ENCODE data around the gene PARD3.

DNA sequence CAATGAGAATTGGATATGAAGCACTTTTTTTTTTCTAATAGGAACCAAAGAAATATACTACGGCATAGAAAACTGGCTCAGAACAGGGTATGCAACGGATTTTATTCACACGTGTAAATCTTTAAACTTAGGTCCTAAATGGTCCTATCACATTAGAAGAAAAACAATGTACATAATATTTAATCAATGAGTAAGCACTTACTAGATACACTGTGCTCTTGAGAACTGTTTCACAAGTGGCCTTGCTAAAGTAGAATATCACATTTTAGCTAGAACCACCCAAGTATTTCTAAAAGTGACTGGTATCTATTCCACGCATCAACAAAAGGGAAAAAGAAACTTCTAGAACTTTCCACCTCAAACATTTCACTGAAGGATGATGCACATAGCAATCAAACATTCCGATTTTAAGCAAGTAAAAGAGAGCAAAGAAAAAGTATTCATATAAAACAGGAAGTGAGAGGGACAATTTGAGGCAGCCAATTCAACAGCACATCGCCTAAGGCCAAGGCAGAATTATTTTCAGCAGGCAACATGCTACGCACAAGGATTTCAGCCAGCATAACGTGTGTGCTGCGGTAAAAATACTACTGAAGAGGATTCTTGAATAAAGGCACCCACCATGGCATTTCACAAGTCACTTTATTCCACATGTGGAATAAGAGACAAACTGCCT lies 55.8 kb downstream of the PARD3 start:
- TF ChIP-seq, protein P1, sequence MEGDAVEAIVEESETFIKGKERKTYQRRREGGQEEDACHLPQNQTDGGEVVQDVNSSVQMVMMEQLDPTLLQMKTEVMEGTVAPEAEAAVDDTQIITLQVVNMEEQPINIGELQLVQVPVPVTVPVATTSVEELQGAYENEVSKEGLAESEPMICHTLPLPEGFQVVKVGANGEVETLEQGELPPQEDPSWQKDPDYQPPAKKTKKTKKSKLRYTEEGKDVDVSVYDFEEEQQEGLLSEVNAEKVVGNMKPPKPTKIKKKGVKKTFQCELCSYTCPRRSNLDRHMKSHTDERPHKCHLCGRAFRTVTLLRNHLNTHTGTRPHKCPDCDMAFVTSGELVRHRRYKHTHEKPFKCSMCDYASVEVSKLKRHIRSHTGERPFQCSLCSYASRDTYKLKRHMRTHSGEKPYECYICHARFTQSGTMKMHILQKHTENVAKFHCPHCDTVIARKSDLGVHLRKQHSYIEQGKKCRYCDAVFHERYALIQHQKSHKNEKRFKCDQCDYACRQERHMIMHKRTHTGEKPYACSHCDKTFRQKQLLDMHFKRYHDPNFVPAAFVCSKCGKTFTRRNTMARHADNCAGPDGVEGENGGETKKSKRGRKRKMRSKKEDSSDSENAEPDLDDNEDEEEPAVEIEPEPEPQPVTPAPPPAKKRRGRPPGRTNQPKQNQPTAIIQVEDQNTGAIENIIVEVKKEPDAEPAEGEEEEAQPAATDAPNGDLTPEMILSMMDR (IDR thresholded peaks at IDR 0.05): no peak
- TF ChIP-seq POLR2A (IDR thresholded peaks at IDR 0.05) (no peak), EP300 (IDR thresholded peaks at IDR 0.05) (no peak)
